Neural cell (in vitro differentiated cells): ENCODE results near the gene FBP2. TPM values are rescaled to one million over a fixed set of nuclear protein-coding genes. Genes with fewer than 3 reads are reported as not detected.

Experiments used
- H2AFZ ChIP-seq: fragments of 200-600, 300-800 bp; sonication (generic), shearing (Covaris generic); 2 replicates; pipeline ENCODE4 v1.6.0; 2014; ENCODE audit warnings: low read depth, mild to moderate bottlenecking, antibody characterized with exemption, low read length, moderate library complexity
- H3F3A ChIP-seq: fragments of 200-600 bp; shearing (Covaris generic); 2 replicates; pipeline ENCODE4 v1.6.1; 2016; ENCODE audit warnings: mild to moderate bottlenecking, moderate library complexity, mixed read lengths, antibody characterized with exemption, low read length; ENCODE audit not compliant: insufficient read depth, poor library complexity, severe bottlenecking
- H3K27ac ChIP-seq: fragments of 200-600, 300-800 bp; sonication (generic), shearing (Covaris generic); 2 replicates; pipeline ENCODE4 v1.5.1; 2014; ENCODE audit warnings: mild to moderate bottlenecking, low read length, moderate library complexity
- H3K27me3 ChIP-seq: fragments of 300-800, 200-600 bp; sonication (generic), shearing (Covaris generic); 2 replicates; pipeline ENCODE4 v1.6.0; 2014; ENCODE audit warnings: mild to moderate bottlenecking, low read depth, low read length, moderate library complexity; ENCODE audit not compliant: insufficient read depth
- H3K36me3 ChIP-seq: fragments of 300-800, 200-600 bp; sonication (generic), shearing (Covaris generic); 2 replicates; pipeline ENCODE4 v1.5.1; 2014; ENCODE audit warnings: mild to moderate bottlenecking, antibody characterized with exemption, low read length, moderate library complexity; ENCODE audit not compliant: insufficient read depth
- H3K4me2 ChIP-seq: fragments of 300-800, 200-600 bp; sonication (generic), shearing (Covaris generic); 2 replicates; pipeline ENCODE4 v1.6.0; 2014; ENCODE audit warnings: mild to moderate bottlenecking, low read length
- H3K4me3 ChIP-seq: fragments of 300-800, 200-600 bp; sonication (generic), shearing (Covaris generic); 2 replicates; pipeline ENCODE4 v1.5.1; 2014; ENCODE audit warnings: mild to moderate bottlenecking, low read length, moderate library complexity
- H3K79me2 ChIP-seq: fragments of 200-600 bp; shearing (Covaris generic); replicated peaks from 2 replicates; pipeline ENCODE4 v1.6.0; 2014; ENCODE audit warnings: mild to moderate bottlenecking, low read length, moderate library complexity; ENCODE audit not compliant: insufficient read depth
- H3K9ac ChIP-seq: fragments of 300-800, 200-600 bp; sonication (generic), shearing (Covaris generic); 2 replicates; pipeline ENCODE4 v1.6.1; 2016; ENCODE audit warnings: mild to moderate bottlenecking, low read length, mixed read lengths
- H3K9me2 ChIP-seq: fragments of 200-600 bp; shearing (Covaris generic); 2 replicates; pipeline ENCODE4 v1.6.1; 2016; ENCODE audit warnings: mild to moderate bottlenecking, low read length, mixed read lengths; ENCODE audit not compliant: insufficient read depth
- H3K9me3 ChIP-seq: fragments of 200-600, 300-800 bp; sonication (generic), shearing (Covaris generic); 2 replicates; pipeline ENCODE4 v1.6.1; 2016; ENCODE audit warnings: mild to moderate bottlenecking, mixed run types, low read length, moderate library complexity, mixed read lengths
- H4K20me1 ChIP-seq: fragments of 200-600 bp; shearing (Covaris generic); 2 replicates; pipeline ENCODE4 v1.6.1; 2016; ENCODE audit warnings: mild to moderate bottlenecking, mixed run types; ENCODE audit not compliant: insufficient read depth
- CTCF ChIP-seq: fragments of 450-650 bp; IDR thresholded peaks from 2 replicates; pipeline ENCODE4 v1.5.1; 2014; ENCODE audit warnings: antibody characterized with exemption, mild to moderate bottlenecking, moderate library complexity; ENCODE audit not compliant: poor library complexity, severe bottlenecking
- EP300 ChIP-seq: fragments of 450-650 bp; conservative IDR thresholded peaks from 2 replicates; pipeline ENCODE4 v1.6.1; 2014; ENCODE audit warnings: antibody characterized with exemption, mild to moderate bottlenecking, moderate library complexity; ENCODE audit not compliant: poor library complexity, severe bottlenecking
- EZH2 ChIP-seq: fragments of 200-600, 300-800 bp; shearing (Covaris generic), sonication (generic); IDR thresholded peaks from 2 replicates; pipeline ENCODE4 v1.6.1; 2014; ENCODE audit warnings: antibody characterized with exemption, low read length, borderline replicate concordance, mild to moderate bottlenecking; ENCODE audit not compliant: insufficient read depth, poor library complexity, severe bottlenecking
- MXI1 ChIP-seq: fragments of 450-650 bp; conservative IDR thresholded peaks from 2 replicates; pipeline ENCODE4 v1.6.1; 2014; ENCODE audit warnings: antibody characterized with exemption, mild to moderate bottlenecking; ENCODE audit not compliant: poor library complexity, severe bottlenecking
- POLR2AphosphoS5 ChIP-seq: IDR thresholded peaks from 2 replicates; pipeline ENCODE4 v1.6.1; 2012
- RAD21 ChIP-seq: fragments of 450-650 bp; conservative IDR thresholded peaks from 2 replicates; pipeline ENCODE4 v1.6.1; 2014; ENCODE audit warnings: antibody characterized with exemption, mild to moderate bottlenecking, moderate library complexity
- REST ChIP-seq: IDR thresholded peaks from 2 replicates; pipeline ENCODE4 v1.6.1; 2012; ENCODE audit warnings: borderline replicate concordance
- SMC3 ChIP-seq: fragments of 450-650 bp; conservative IDR thresholded peaks from 2 replicates; pipeline ENCODE4 v1.6.1; 2014; ENCODE audit warnings: antibody characterized with exemption, mild to moderate bottlenecking, moderate library complexity; ENCODE audit not compliant: poor library complexity
- TAF1 ChIP-seq: IDR thresholded peaks from 2 replicates; pipeline ENCODE4 v1.6.1; 2012; ENCODE audit warnings: low read depth
- polyA plus RNA-seq: library from polyadenylated mRNA; depleted of rRNA; stranded (reverse); fragments of >200 nt; gene quantifications from 2 replicates; pipeline ENCODE4 v1.2.3, GENCODE V29; 2014

The FBP2 gene
- polyA plus RNA-seq, 1 donor from 2014 or later: not detected

GRCh38 chr9:94639061-94639998 lies 45.7 kb upstream of the FBP2 start, which contains the start of gene FBP1:
Gene FBP1, minus strand, starts transcription at chr9:94639518. Its CDS starts 208 bp downstream, at chr9:94639310.
- Histone ChIP-seq H3K9me3 (no peaks in the 10 kb centered on the region), H4K20me1 (no peaks in the 10 kb centered on the region), H3K36me3 (no peaks in the 10 kb centered on the region), H3K27me3 (peaks cover 40% of the 10 kb centered on the region), H3K4me2 (no peak within 1 kb of the TSS), H3K27ac (no peak within 1 kb of the TSS), H3K4me3 (peak within 1 kb of the TSS; percentile 65), H3K9me2 (no peaks in the 10 kb centered on the region), H3K79me2 (no peaks in the 10 kb centered on the region), H2AFZ (no peak within 1 kb of the TSS), H3F3A (no peaks in the 10 kb centered on the region), H3K9ac (peak within 1 kb of the TSS; percentile 41)
- peak; percentile 69 for TF ChIP-seq EZH2
- no peak for TF ChIP-seq POLR2AphosphoS5

GRCh38 chr9:94638335-94639060 lies 44.9 kb upstream of the FBP2 start:
- no peaks in the 10 kb centered on the region for H4K20me1 ChIP-seq
- H3K79me2 ChIP-seq: no peaks in the 10 kb centered on the region
- peaks cover 40% of the 10 kb centered on the region for H3K27me3 ChIP-seq
- no peak overlapping the region for H2AFZ ChIP-seq
- no peak overlapping the region for H3K27ac ChIP-seq
- no peaks in the 10 kb centered on the region for H3F3A ChIP-seq
- H3K36me3 ChIP-seq: no peaks in the 10 kb centered on the region
- H3K4me2 ChIP-seq: no peak overlapping the region
- peak overlapping the region; percentile 41 for H3K9ac ChIP-seq
- no peaks in the 10 kb centered on the region for H3K9me2 ChIP-seq
- H3K9me3 ChIP-seq: no peaks in the 10 kb centered on the region
- TF ChIP-seq EP300 (no peak), TAF1 (no peak), MXI1 (no peak), POLR2AphosphoS5 (no peak), EZH2 (no peak), CTCF (no peak), SMC3 (no peak), REST (no peak), RAD21 (no peak)
- H3K4me3 ChIP-seq: peak overlapping the region; percentile 65
